ENCODE measurements around the gene NMRAL1.
A peak's percentile ranks its signal among the peaks of the same experiment; 100 is the strongest.

Gene NMRAL1

DNA sequence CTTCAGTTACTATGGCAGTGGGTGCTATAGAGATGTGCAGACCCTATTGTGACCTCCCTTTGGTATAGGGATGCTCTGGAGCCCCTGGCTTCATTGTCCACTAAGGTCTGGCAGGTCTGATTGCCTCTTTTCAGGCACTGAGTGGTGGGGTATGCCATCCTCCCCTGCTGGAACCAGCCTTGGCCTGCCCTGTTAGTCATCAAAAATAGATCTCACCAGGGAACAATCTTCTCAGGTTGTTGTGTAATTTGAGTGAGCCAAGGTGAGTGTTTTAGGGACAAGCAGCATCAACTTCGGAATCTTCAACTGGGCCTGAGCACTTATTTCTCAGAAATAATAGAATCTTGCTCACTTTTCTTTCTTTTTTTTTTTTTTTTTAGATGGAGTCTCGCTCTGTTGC lies 21.3 kb upstream of the NMRAL1 start:
- Histone ChIP-seq H3K36me3 (replicated peaks) (peaks cover 3% of the 10 kb centered on the region; the same call in 1 of the 2 replicates), H3K4me1 (peaks cover 14% of the 10 kb centered on the region), H3K9me3 (no peaks in the 10 kb centered on the region), H3K4me3 (no peak overlapping the region), H3K27me3 (ENCODE audit: low read depth) (no peaks in the 10 kb centered on the region)
- no peak for DNase-seq (ENCODE audit: low spot score in 2 of 2)
- in situ Hi-C loops (cut with MboI; ENCODE audit: low sequenced_read_pairs) = no loop called here

DNA sequence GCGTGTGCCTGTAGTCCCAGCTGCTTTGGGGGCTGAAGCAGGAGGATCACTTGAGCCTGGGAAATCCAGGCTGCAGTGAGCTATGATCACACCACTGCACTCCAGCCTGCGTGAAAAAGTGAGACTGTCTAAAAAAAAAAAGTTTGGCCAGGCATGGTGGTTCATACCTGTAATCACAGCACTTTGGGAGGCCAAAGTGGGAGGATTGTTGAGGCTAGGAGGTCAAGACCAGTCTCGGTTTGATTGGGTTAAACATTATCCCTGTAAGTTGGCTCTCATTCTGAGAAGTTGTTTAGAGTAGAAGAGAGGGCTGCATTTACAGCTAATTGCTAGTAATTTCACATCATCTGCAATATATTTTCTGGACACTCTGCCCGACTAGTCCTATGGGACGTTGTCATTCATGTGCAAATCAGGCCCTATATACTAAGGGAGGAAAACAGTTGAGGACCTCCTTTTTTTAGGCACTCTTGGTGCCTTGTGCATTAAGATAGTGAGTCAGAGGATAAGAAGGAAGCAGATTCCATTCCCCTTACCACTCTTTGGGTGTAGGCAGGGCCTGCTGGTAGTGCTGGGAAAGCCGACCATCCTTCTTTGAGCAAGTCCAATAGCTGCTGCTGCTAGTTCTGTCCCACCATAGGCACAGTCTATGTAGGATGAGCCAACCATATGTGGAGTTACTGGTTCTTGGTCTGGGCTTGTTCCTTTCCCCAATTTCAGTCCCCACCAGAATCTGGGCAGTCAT lies 20.5 kb upstream of the NMRAL1 start:
- Histone ChIP-seq H3K36me3 (replicated peaks) (peaks cover 8% of the 10 kb centered on the region; the same call in 1 of the 2 replicates), H3K4me1 (peaks cover 14% of the 10 kb centered on the region), H3K9me3 (no peaks in the 10 kb centered on the region), H3K27me3 (ENCODE audit: low read depth) (no peaks in the 10 kb centered on the region), H3K4me3 (no peak overlapping the region)
- DNase-seq (ENCODE audit: low spot score in 2 of 2) = peak; percentile 33 to 71
- in situ Hi-C loops (cut with MboI; ENCODE audit: low sequenced_read_pairs) = no loop called here

DNA sequence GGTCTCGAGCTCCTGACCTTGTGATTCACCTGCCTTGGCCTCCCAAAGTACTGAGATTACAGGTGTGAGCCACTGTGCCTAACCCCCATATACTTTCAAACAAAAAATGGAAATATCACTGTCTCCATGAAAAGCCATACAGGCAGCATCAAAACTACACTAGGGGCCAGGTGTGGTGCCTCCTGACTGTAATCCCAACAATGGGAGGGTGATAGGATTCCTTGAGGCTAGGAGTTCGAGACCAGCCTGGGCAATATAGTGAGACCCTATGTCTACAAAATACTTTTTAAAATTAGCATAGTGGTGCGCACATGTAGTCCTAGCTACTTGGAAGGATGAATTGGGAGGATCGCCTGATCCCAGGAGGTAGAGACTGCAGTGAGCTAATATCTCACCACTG lies 17.5 kb upstream of the NMRAL1 start:
- DNase-seq (ENCODE audit: low spot score in 2 of 2) = no peak
- in situ Hi-C loops (cut with MboI; ENCODE audit: low sequenced_read_pairs) = no loop called here
- no peak overlapping the region for H3K4me3 ChIP-seq
- H3K4me1 ChIP-seq = peaks cover 14% of the 10 kb centered on the region
- H3K9me3 ChIP-seq = no peaks in the 10 kb centered on the region
- no peaks in the 10 kb centered on the region for H3K27me3 ChIP-seq (ENCODE audit: low read depth)
- peaks cover 14% of the 10 kb centered on the region for H3K36me3 ChIP-seq (replicated peaks)

GRCh38 chr16:4489030-4489429 lies 14.6 kb upstream of the NMRAL1 start:
- in situ Hi-C loops (cut with MboI; ENCODE audit: low sequenced_read_pairs) = no loop called here
- Histone ChIP-seq H3K9me3 (no peaks in the 10 kb centered on the region), H3K4me1 (no peaks in the 10 kb centered on the region; the same call in 1 of the 2 replicates), H3K27me3 (ENCODE audit: low read depth) (no peaks in the 10 kb centered on the region), H3K4me3 (no peak overlapping the region), H3K36me3 (replicated peaks) (peaks cover 34% of the 10 kb centered on the region)
- no peak for DNase-seq (ENCODE audit: low spot score in 2 of 2)

DNA sequence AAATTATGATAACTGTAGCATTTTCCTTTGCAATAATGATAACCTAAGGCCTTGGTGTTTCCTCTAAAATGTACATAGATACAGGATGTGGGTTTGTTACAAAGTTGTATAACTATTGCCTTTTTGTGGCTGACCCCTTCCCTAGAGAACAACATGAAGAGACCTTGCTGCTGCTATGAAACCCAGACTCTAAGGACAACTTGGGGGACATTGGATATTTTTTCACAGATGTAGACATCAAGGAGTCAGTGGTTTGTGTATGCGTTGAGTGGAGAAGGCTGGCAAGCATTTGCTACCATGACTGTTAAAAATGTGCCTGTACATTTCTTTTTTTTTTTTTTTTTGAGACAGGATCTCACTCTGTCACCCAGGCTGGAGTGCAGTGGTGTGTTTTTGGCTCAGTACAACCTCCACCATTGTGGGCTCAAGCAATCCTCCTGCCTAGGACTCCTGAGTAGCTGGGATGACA lies 14.1 kb upstream of the NMRAL1 start:
- no peaks in the 10 kb centered on the region for H3K4me1 ChIP-seq
- H3K36me3 ChIP-seq (replicated peaks) = peaks cover 39% of the 10 kb centered on the region
- no peak for DNase-seq (ENCODE audit: low spot score in 2 of 2)
- no peaks in the 10 kb centered on the region for H3K9me3 ChIP-seq
- in situ Hi-C loops (cut with MboI; ENCODE audit: low sequenced_read_pairs) = no loop called here
- H3K4me3 ChIP-seq = no peak overlapping the region
- no peaks in the 10 kb centered on the region for H3K27me3 ChIP-seq (ENCODE audit: low read depth)

DNA sequence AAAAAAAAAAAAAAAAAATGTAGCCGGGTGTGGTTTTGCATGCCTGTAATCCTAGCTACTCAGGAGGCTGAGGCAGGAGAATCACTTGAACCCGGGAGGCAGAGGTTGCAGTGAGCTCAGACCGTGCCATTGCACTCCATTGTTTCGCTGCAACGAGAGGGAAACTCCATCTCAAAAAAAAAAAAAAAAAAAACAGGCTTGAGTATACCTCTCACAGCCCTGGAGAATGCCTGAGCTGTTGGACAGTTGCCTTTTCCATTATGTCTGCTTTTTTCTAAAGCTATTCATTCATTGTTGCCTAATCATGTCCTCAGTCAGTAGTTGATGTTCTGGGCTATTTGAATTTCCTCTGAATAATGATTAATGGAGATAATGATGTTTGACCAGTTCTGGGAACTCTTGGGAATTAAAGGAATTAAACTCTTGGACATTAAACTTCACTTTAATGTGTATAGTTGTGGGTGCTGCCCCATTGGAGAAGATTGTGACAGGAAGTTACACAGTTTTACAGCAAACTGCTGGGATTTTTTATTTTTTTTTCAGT lies 13.6 kb upstream of the NMRAL1 start:
- in situ Hi-C loops (cut with MboI; ENCODE audit: low sequenced_read_pairs) = no loop called here
- Histone ChIP-seq H3K27me3 (ENCODE audit: low read depth) (no peaks in the 10 kb centered on the region), H3K9me3 (no peaks in the 10 kb centered on the region), H3K36me3 (replicated peaks) (peaks cover 41% of the 10 kb centered on the region), H3K4me1 (no peaks in the 10 kb centered on the region), H3K4me3 (no peak overlapping the region)
- DNase-seq (ENCODE audit: low spot score in 2 of 2) = no peak

DNA sequence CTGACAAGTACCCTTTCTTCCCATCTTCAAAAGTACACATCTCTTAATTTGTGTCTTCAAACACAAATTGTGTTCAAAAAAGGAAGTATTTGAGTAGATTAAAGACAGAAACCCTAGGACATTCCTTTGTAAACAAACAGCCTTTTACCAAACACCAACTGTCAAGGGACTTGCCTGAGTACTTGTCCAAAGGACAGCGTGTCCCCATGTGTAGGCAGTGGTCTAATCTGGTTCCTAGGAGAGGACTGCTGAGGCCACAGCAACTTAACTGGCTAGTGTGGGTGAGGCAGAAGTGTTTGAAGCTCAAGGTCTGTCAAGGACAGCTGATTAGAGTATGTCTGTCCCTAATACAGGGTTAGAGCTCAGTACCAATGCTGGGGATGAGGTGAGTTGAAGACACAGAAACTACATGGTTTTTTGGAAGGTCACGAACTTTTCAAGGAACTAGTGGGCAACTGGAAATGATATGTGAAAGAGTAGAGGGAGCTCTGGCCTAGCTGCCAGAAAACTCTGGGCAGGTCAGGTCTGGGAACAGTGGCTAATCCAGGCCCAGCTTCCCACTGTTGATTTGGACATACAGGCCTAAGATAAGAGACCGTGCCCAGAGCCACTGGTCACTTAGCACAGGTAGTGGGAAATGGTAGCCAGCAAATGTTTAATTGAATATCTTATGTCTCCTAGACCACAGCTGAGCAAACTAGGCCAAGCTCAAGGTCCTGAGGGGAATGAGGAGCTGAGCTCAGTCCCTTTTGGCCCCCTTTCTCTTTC lies 11.9 kb upstream of the NMRAL1 start:
- H3K36me3 ChIP-seq (replicated peaks) = peaks cover 41% of the 10 kb centered on the region

GRCh38 chr16:4481963-4482362 lies 7.5 kb upstream of the NMRAL1 start:
- no peaks in the 10 kb centered on the region for H3K9me3 ChIP-seq
- no peaks in the 10 kb centered on the region for H3K27me3 ChIP-seq (ENCODE audit: low read depth)
- H3K36me3 ChIP-seq (replicated peaks) = peaks cover 29% of the 10 kb centered on the region
- in situ Hi-C loops (cut with MboI; ENCODE audit: low sequenced_read_pairs) = no loop called here
- H3K4me3 ChIP-seq = no peak overlapping the region
- DNase-seq (ENCODE audit: low spot score in 2 of 2) = no peak
- H3K4me1 ChIP-seq = peaks cover 4% of the 10 kb centered on the region

More for the DNA sequence above, 11.9 kb upstream of the NMRAL1 start:
- Histone ChIP-seq H3K4me3 (no peak overlapping the region), H3K4me1 (no peaks in the 10 kb centered on the region), H3K27me3 (ENCODE audit: low read depth) (no peaks in the 10 kb centered on the region), H3K9me3 (no peaks in the 10 kb centered on the region)
- DNase-seq (ENCODE audit: low spot score in 2 of 2) = no peak
- in situ Hi-C loops (cut with MboI; ENCODE audit: low sequenced_read_pairs) = no loop called here

DNA sequence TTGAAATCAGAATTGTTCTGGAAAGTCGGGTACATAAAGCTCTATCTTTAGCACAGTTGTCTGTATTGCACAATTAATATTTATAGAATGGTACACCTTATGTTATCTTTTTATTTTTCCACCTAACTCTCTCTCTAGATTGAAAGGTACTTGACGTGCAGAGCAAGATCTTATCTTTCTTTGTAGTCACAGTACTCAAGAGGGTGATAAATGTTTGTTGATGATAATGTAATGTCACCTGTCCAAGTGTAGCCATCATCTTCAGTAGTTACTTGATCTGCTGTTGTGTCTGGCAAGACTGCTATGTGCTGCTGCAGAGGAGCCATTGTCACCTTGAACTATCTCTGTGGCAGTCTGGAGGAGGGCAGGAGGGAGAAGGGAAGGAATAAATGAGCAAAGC lies 7.1 kb upstream of the NMRAL1 start:
- in situ Hi-C loops (cut with MboI; ENCODE audit: low sequenced_read_pairs) = no loop called here
- no peak overlapping the region for H3K4me3 ChIP-seq
- DNase-seq (ENCODE audit: low spot score in 2 of 2) = no peak
- no peaks in the 10 kb centered on the region for H3K9me3 ChIP-seq
- H3K27me3 ChIP-seq (ENCODE audit: low read depth) = no peaks in the 10 kb centered on the region
- peaks cover 4% of the 10 kb centered on the region for H3K4me1 ChIP-seq
- H3K36me3 ChIP-seq (replicated peaks) = peaks cover 27% of the 10 kb centered on the region

- Histone ChIP-seq H3K4me3 (peak overlapping the region; percentile 80), H3K36me3 (replicated peaks) (no peaks in the 10 kb centered on the region; the same call in 1 of the 2 replicates), H3K9me3 (no peaks in the 10 kb centered on the region), H3K4me1 (peaks cover 19% of the 10 kb centered on the region), H3K27me3 (ENCODE audit: low read depth) (no peaks in the 10 kb centered on the region)
- in situ Hi-C loops (cut with MboI; ENCODE audit: low sequenced_read_pairs) = no loop called here
- peak; percentile 28 to 48 for DNase-seq (ENCODE audit: low spot score in 2 of 2)
Observed at GRCh38 chr16:4477966-4478365, 3.5 kb upstream of the NMRAL1 start.

GRCh38 chr16:4475880-4476788 lies 1.7 kb upstream of the NMRAL1 start, which contains the start of gene HMOX2:
TSS of gene HMOX2 (plus strand) at chr16:4476398. CDS start at chr16:4505525, 29,127 bp downstream.
- H3K4me1 ChIP-seq = peaks cover 19% of the 10 kb centered on the region
- in situ Hi-C loops (cut with MboI; ENCODE audit: low sequenced_read_pairs) = no loop called here
- no peaks in the 10 kb centered on the region for H3K27me3 ChIP-seq (ENCODE audit: low read depth)
- DNase-seq (ENCODE audit: low spot score in 2 of 2) = peak; percentile 87 to 94
- H3K36me3 ChIP-seq (replicated peaks) = peaks cover 4% of the 10 kb centered on the region
- no peaks in the 10 kb centered on the region for H3K9me3 ChIP-seq
- H3K4me3 ChIP-seq = peak within 1 kb of the TSS; percentile 80

- in situ Hi-C loops (cut with MboI; ENCODE audit: low sequenced_read_pairs) = no loop called here
- Histone ChIP-seq H3K27me3 (ENCODE audit: low read depth) (no peaks in the 10 kb centered on the region), H3K4me3 (no peak overlapping the region), H3K4me1 (peaks cover 18% of the 10 kb centered on the region), H3K9me3 (no peaks in the 10 kb centered on the region), H3K36me3 (replicated peaks) (peaks cover 24% of the 10 kb centered on the region)
- DNase-seq (ENCODE audit: low spot score in 2 of 2) = no peak
Observed at GRCh38 chr16:4472880-4473279, 1.5 kb downstream of the NMRAL1 start.

DNA sequence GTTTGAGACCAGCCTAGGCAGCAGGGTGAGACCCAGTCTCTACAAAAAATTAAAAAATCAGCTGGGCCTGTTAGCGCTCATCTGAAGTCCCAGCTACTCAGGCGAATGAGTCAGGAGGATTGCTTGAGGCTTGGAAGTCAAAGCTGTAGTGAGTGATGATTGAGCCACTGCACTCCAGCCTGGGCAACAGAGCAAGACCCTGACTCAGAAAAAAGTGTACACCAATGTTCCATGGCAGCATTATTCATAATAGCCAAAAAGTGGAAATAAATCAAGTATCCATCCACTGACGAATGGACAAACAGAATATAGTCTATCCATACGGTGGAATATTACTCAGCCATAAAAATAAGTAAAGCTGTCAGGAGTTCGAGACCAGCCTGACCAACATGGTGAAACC lies 2.6 kb downstream of the NMRAL1 start:
- peaks cover 34% of the 10 kb centered on the region for H3K36me3 ChIP-seq (replicated peaks)
- no peak for DNase-seq (ENCODE audit: low spot score in 2 of 2)
- in situ Hi-C loops (cut with MboI; ENCODE audit: low sequenced_read_pairs) = no loop called here
- H3K9me3 ChIP-seq = no peaks in the 10 kb centered on the region
- H3K27me3 ChIP-seq (ENCODE audit: low read depth) = no peaks in the 10 kb centered on the region
- peaks cover 15% of the 10 kb centered on the region for H3K4me1 ChIP-seq
- no peak overlapping the region for H3K4me3 ChIP-seq

Data from HAP-1 (cell line).